Activated B cell treated with CpG ODN at 0.5 μM for 24 hours (primary cell): ENCODE results near the gene MYH9. TPM values are rescaled to one million over a fixed set of nuclear protein-coding genes. Genes with fewer than 3 reads are reported as not detected.

Experiments
- ATAC-seq: fragments of 200-7000 bp; cut with Tn5 transposase; one replicate; pipeline ENCODE4 v1.10.0; 2021; ENCODE audit warnings: low read depth, mild to moderate bottlenecking, moderate library complexity
- CTCF ChIA-PET: fragments of 350-600 bp; sonication (Branson Sonifier 250); formaldehyde crosslinking; loops from one replicate; lab custom pipeline; 2021; ENCODE audit warnings: antibody characterized with exemption; lab: Charles Lee
- POLR2A ChIA-PET: fragments of 350-600 bp; sonication (Branson Sonifier 250); formaldehyde crosslinking; loops from one replicate; lab custom pipeline; 2021; ENCODE audit warnings: antibody characterized with exemption; lab: Charles Lee
- DNase-seq: peaks from one replicate; pipeline ENCODE4 v3.0.0; 2022
- H3K27ac Mint-ChIP-seq: one replicate; pipeline ENCODE4 v1.8.0; 2020; ENCODE audit warnings: mixed read lengths
- H3K27me3 Mint-ChIP-seq: one replicate; pipeline ENCODE4 v1.8.0; 2021; ENCODE audit warnings: mixed read lengths
- H3K36me3 Mint-ChIP-seq: one replicate; pipeline ENCODE4 v1.8.0; 2021; ENCODE audit warnings: low read depth, mixed read lengths
- H3K4me1 Mint-ChIP-seq: one replicate; pipeline ENCODE4 v1.8.0; 2021; ENCODE audit warnings: mixed read lengths
- H3K4me3 Mint-ChIP-seq: one replicate; pipeline ENCODE4 v1.8.0; 2020; ENCODE audit warnings: mild to moderate bottlenecking, mixed read lengths
- H3K9me3 Mint-ChIP-seq: one replicate; pipeline ENCODE4 v1.8.0; 2020; ENCODE audit warnings: mixed read lengths
- CTCF ChIP-seq: fragments of 200-600 bp; IDR thresholded peaks from one replicate; pipeline ENCODE4 v1.8.0; 2022; ENCODE audit warnings: antibody characterized with exemption, mild to moderate bottlenecking
- intact Hi-C: fragments of 100-400 bp; cut with micrococcal nuclease; formaldehyde crosslinking; loops from one replicate; pipeline ENCODE4 v1.15.1; 2024
- total RNA-seq: library from RNA; stranded (reverse); gene quantifications from 2 replicates; pipeline ENCODE4 v1.2.3, GENCODE V29; 2022

Gene MYH9
- total RNA-seq, 1 donor from 2014 or later = 714 TPM

- no peak for ATAC-seq
- intact Hi-C loops = no loop called here
- no peak overlapping the region for H3K4me3 Mint-ChIP-seq
- no peaks in the 10 kb centered on the region for H3K27me3 Mint-ChIP-seq
- ChIA-PET CTCF (no interaction called here), POLR2A (interaction anchor here (0.6 to 0.9 kb wide), 2 partner anchors 31 to 32 kb away, joined by 3 to 4 read pairs; no protein-coding TSS in a partner anchor)
- no peaks in the 10 kb centered on the region for H3K36me3 Mint-ChIP-seq
- DNase-seq = no peak
- H3K9me3 Mint-ChIP-seq = no peaks in the 10 kb centered on the region
- H3K27ac Mint-ChIP-seq = no peak overlapping the region
- no peak for TF ChIP-seq CTCF
- H3K4me1 Mint-ChIP-seq = peaks cover 46% of the 10 kb centered on the region
These were observed 29.5 kb upstream of the MYH9 start for GRCh38 chr22:36417281-36417686.

GRCh38 chr22:36415415-36416168 is 27.8 kb upstream of the MYH9 start:
- peak; percentile 25 for ATAC-seq
- H3K4me1 Mint-ChIP-seq = peaks cover 48% of the 10 kb centered on the region
- H3K27ac Mint-ChIP-seq = peak overlapping the region; percentile 16
- ChIA-PET POLR2A (interaction anchor here (0.5 to 1.6 kb wide), 13 partner anchors 8 to 137 kb away, joined by 3 to 15 read pairs (median 4); partner anchors contain the start of gene TXN2), CTCF (no interaction called here)
- H3K9me3 Mint-ChIP-seq = no peaks in the 10 kb centered on the region
- peak overlapping the region; percentile 32 for H3K4me3 Mint-ChIP-seq
- H3K27me3 Mint-ChIP-seq = no peaks in the 10 kb centered on the region
- no peak for TF ChIP-seq CTCF
- no peaks in the 10 kb centered on the region for H3K36me3 Mint-ChIP-seq
- intact Hi-C loops = no loop called here
- no peak for DNase-seq

- intact Hi-C loops = no loop called here
- H3K9me3 Mint-ChIP-seq = no peaks in the 10 kb centered on the region
- POLR2A ChIA-PET = interaction anchor here (0.7 kb wide), 2 partner anchors 27 to 48 kb away, joined by 5 to 6 read pairs; no protein-coding TSS in a partner anchor
- no peaks in the 10 kb centered on the region for H3K27me3 Mint-ChIP-seq
- ATAC-seq = no peak
- H3K36me3 Mint-ChIP-seq = no peaks in the 10 kb centered on the region
- H3K4me3 Mint-ChIP-seq = no peak overlapping the region
- no peak overlapping the region for H3K27ac Mint-ChIP-seq
- no peak for TF ChIP-seq CTCF
- CTCF ChIA-PET = no interaction called here
- peaks cover 59% of the 10 kb centered on the region for H3K4me1 Mint-ChIP-seq
- DNase-seq = no peak
These were observed 25.4 kb upstream of the MYH9 start for GRCh38 chr22:36413022-36413775.

- DNase-seq = no peak
These were observed 24.0 kb upstream of the MYH9 start for GRCh38 chr22:36411589-36412258.

More at GRCh38 chr22:36411589-36412258, 24.0 kb upstream of the MYH9 start:
- CTCF ChIA-PET = interaction anchor here (1.4 kb wide), 1 partner anchor 110 kb away, joined by 4 read pairs; no protein-coding TSS in a partner anchor
- Mint-ChIP-seq H3K36me3 (no peaks in the 10 kb centered on the region), H3K4me1 (peaks cover 63% of the 10 kb centered on the region), H3K4me3 (no peak overlapping the region), H3K27ac (no peak overlapping the region), H3K27me3 (no peaks in the 10 kb centered on the region), H3K9me3 (no peaks in the 10 kb centered on the region)
- no peak for ATAC-seq
- POLR2A ChIA-PET = no interaction called here
- TF ChIP-seq CTCF = no peak
- intact Hi-C loops = no loop called here
